GM18498 (cell line): ENCODE data around the gene RAD51B.

Experiments
- ATAC-seq: cut with Tn5 transposase; IDR thresholded peaks from one replicate; pipeline ENCODE4 v1.9.1; 2021; ENCODE audit warnings: mild to moderate bottlenecking, moderate library complexity; ENCODE audit not compliant: unreplicated experiment

The RAD51B gene

GRCh38 chr14:68574461-68574860, 754.9 kb downstream of the RAD51B start:
- no peak for ATAC-seq

GRCh38 chr14:68574906-68575305, 755.3 kb downstream of the RAD51B start:
- no peak for ATAC-seq

- ATAC-seq: no peak
Measured at GRCh38 chr14:68575426-68575825, 755.8 kb downstream of the RAD51B start.

GRCh38 chr14:68576031-68576430, 756.5 kb downstream of the RAD51B start:
- ATAC-seq: no peak

- no peak for ATAC-seq
Measured at GRCh38 chr14:68576496-68577244, 757.1 kb downstream of the RAD51B start.

- no peak for ATAC-seq
Measured at GRCh38 chr14:68577802-68578541, 758.4 kb downstream of the RAD51B start.

GRCh38 chr14:68578597-68578996, 759.0 kb downstream of the RAD51B start:
- ATAC-seq: no peak

GRCh38 chr14:68580096-68580645, 760.6 kb downstream of the RAD51B start:
- ATAC-seq: no peak

- no peak for ATAC-seq
Measured at GRCh38 chr14:68580671-68581070, 761.1 kb downstream of the RAD51B start.

GRCh38 chr14:68583548-68584280, 764.1 kb downstream of the RAD51B start:
- ATAC-seq: no peak

GRCh38 chr14:68584786-68585185, 765.2 kb downstream of the RAD51B start:
- ATAC-seq: no peak

- no peak for ATAC-seq
Measured at GRCh38 chr14:68585690-68586089, 766.1 kb downstream of the RAD51B start.

GRCh38 chr14:68586896-68587751, 767.5 kb downstream of the RAD51B start:
- ATAC-seq: no peak

GRCh38 chr14:68587931-68588330, 768.4 kb downstream of the RAD51B start:
- ATAC-seq: no peak

GRCh38 chr14:68589447-68590200, 770.0 kb downstream of the RAD51B start:
- no peak for ATAC-seq

GRCh38 chr14:68590201-68590522, 770.6 kb downstream of the RAD51B start:
- no peak for ATAC-seq

GRCh38 chr14:68591786-68592185, 772.2 kb downstream of the RAD51B start:
- ATAC-seq: no peak

- no peak for ATAC-seq
Measured at GRCh38 chr14:68592948-68593556, 773.5 kb downstream of the RAD51B start.

- no peak for ATAC-seq
Measured at GRCh38 chr14:68593806-68594536, 774.4 kb downstream of the RAD51B start.
